Activated T-helper 17 cell treated with anti-CD3 and anti-CD28 coated beads, Interleukin-2, amount 50 U/mL, for 72 hours (primary cell): Measurements from ENCODE around the gene ZDHHC7. TPM values are rescaled to one million over a fixed set of nuclear protein-coding genes. Genes with fewer than 3 reads are reported as not detected.
"Not testable (repeated sequence)": the region's sequence is repeated elsewhere in the genome, so short reads cannot be mapped to it uniquely, and the experiment has no call there.

Experiments
- ATAC-seq: fragments of 150-1000 bp; cut with Tn5 transposase; replicated peaks from 2 replicates; pipeline ENCODE4 v1.10.0; 2021; ENCODE audit warnings: mild to moderate bottlenecking, moderate library complexity
- H3K27ac Mint-ChIP-seq: one replicate; pipeline ENCODE4 v1.8.0; 2022; ENCODE audit warnings: mixed read lengths
- H3K27me3 Mint-ChIP-seq: one replicate; pipeline ENCODE4 v1.8.0; 2022; ENCODE audit warnings: mixed read lengths
- H3K36me3 Mint-ChIP-seq: one replicate; pipeline ENCODE4 v1.8.0; 2022; ENCODE audit warnings: low read depth, mild to moderate bottlenecking, mixed read lengths
- H3K4me1 Mint-ChIP-seq: one replicate; pipeline ENCODE4 v1.8.0; 2022; ENCODE audit warnings: mixed read lengths
- H3K4me3 Mint-ChIP-seq: one replicate; pipeline ENCODE4 v1.8.0; 2022; ENCODE audit warnings: mild to moderate bottlenecking, mixed read lengths
- H3K9me3 Mint-ChIP-seq: one replicate; pipeline ENCODE4 v1.8.0; 2022; ENCODE audit warnings: mixed read lengths
- total RNA-seq, 2 donors: library from RNA; stranded (reverse); gene quantifications; one replicate each; pipeline ENCODE4 v1.2.3, GENCODE V29; 2022

ZDHHC7 gene
- total RNA-seq, 2 donors from 2014 or later, result 25.2 to 32.9 TPM

DNA sequence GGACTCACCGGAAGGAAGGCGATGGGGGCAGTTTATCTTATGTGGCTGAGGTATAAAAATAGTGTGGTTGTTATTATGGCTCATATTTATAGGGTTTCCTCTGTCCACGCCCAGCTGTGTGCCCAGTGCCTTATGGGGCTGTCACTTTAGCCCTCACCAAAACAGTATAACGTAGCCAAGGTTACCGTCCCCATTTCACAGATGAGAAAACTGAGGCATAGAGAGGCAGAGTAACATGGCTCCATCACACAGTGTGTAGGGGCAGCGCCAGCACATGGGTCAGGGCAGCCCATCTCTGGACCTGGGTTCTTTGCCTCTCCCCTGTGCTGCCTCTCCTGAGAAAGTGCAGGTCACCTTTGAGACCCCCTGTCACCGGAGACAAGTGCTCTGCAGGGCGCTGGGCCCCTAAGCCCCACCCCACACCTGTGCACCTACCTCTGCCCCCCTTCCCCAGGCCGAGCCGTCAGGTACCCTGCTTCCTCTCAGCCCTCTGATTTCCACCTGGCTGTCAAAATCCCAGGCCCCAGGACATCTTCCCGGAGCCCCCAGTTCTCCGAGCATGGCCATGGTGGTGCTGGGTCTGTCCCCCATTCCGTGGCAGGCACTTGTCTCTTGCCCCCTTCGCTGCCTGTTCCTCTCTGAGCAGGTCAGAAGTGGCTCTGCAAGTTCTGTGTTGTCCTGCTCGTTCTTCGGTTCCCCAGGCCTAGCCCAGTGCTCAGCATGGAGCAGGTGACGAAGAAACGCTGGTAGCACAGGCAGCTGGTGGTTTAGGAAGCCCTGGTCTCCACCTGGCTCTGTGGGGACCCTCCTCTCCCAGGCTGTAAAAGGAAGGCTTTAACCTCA is 23.5 kb upstream of the ZDHHC7 start:
- ATAC-seq, result no peak
- peaks cover 13% of the 10 kb centered on the region for H3K36me3 Mint-ChIP-seq
- no peaks in the 10 kb centered on the region for H3K27me3 Mint-ChIP-seq
- no peak overlapping the region for H3K4me3 Mint-ChIP-seq
- no peaks in the 10 kb centered on the region for H3K9me3 Mint-ChIP-seq
- H3K27ac Mint-ChIP-seq, result peak overlapping the region; percentile 37
- H3K4me1 Mint-ChIP-seq, result peaks cover 8% of the 10 kb centered on the region

DNA sequence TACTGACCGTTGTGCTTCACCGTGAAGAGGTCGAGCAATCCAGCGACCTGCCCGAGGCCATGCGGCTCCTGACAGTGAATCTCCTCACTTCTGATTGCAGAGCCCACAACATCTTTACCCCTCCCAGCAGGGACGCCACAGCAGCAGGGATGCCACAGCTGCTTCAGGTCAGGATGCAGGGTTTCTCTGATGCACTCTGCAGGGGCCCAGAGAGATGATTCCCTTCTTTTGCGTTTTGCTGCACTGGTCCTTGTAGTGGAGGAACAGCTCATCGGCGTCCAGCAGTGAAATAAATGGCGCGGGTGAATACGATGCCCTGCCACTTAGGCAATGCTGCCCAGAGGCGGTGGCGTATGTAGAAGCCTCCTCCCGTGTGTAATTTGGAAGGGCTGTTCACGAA is 21.8 kb upstream of the ZDHHC7 start:
- peaks cover 21% of the 10 kb centered on the region for H3K4me1 Mint-ChIP-seq

DNA sequence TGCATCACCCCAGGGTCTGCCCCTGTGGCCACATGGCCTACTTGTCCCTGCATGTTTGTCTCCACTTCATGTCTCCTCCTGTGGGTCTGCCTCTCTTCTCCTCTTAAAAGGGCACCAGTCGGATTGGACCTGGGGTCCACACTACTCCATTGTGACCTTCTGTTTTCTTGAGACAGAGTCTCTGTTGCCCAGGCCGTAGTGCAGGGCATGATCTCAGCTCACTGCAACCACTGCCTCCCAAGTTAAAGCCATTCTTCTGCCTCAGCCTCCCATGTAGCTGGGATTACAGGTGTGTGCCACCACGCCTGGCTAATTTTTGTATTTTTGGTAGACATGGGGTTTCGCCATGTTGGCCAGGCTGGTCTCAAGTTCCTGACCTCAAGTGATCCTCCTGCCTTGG is 20.9 kb upstream of the ZDHHC7 start:
- not testable (repeated sequence) for H3K9me3 Mint-ChIP-seq, H3K4me3 Mint-ChIP-seq, ATAC-seq, H3K27me3 Mint-ChIP-seq, H3K27ac Mint-ChIP-seq
- H3K4me1 Mint-ChIP-seq, result peaks cover 20% of the 10 kb centered on the region
- peaks cover 11% of the 10 kb centered on the region for H3K36me3 Mint-ChIP-seq

More for the DNA sequence above, 21.8 kb upstream of the ZDHHC7 start:
- Mint-ChIP-seq H3K36me3 (peaks cover 16% of the 10 kb centered on the region), H3K27ac (no peak overlapping the region), H3K4me3 (no peak overlapping the region), H3K27me3 (no peaks in the 10 kb centered on the region), H3K9me3 (no peaks in the 10 kb centered on the region)
- no peak for ATAC-seq

DNA sequence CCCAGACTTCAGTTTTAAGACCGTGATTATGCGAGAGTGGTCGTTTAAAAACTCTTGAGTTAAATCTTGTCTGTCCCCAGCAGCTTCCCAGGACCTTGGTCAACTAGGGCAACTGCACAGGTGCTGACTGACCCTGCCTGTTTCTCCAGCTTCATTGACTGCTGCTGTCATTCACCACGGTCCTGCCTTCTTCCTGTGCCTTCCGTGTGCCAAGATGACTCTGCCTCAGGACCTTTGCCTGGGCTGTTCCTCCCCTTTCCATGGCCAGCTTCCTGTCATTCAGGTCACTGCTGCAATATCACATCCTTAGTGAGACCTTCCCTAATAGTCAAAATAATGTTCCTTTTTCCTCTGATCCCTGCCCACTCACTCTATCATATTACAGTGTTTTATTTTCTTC is 20.1 kb upstream of the ZDHHC7 start:
- Mint-ChIP-seq H3K27me3 (no peaks in the 10 kb centered on the region), H3K9me3 (no peaks in the 10 kb centered on the region), H3K27ac (no peak overlapping the region), H3K4me1 (peaks cover 13% of the 10 kb centered on the region), H3K36me3 (peaks cover 5% of the 10 kb centered on the region), H3K4me3 (no peak overlapping the region)
- no peak for ATAC-seq

DNA sequence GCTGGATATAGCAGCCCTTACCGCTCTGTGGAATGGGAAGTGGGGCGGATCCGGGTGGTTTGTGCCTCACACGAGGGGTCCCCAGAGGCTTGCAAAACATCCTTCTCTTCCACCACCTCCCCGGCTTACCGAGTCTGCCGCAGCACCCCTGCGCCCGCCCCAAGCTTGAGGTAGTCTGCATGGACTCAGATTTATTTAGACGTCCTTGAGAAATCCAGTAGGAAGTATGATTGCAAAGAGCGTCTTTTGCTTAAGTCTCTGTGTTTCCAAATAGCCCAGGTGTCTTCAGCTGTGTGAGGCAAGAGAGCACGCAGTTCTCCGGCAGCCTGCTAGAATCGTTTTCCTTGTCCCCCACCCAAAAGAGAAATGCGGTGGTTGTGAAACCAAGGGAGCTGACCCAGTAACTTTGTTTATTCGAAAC is 18.7 kb upstream of the ZDHHC7 start:
- Mint-ChIP-seq H3K9me3 (no peaks in the 10 kb centered on the region), H3K4me3 (peak overlapping the region; percentile 92), H3K36me3 (peaks cover 5% of the 10 kb centered on the region), H3K27ac (peak overlapping the region; percentile 85), H3K4me1 (peaks cover 13% of the 10 kb centered on the region), H3K27me3 (no peaks in the 10 kb centered on the region)
- ATAC-seq, result no peak

DNA sequence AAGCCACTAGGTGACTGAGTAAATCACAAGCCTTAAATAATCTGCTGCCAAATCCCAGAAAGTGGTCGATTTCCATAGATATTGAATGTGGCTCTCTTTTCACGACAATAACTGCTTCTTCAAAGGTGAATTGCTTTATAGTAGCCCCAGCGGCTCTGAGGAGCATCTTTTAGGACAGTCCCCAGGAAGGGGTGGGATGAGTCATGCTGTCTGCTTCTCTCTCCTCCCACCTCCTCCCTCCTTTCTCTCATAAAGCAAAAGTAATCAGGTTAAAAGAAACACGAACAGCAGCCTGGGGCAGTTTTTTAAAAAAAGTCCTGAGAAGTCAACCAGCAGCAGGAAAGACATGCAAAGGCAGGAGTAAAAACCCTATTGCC is 18.1 kb upstream of the ZDHHC7 start:
- H3K4me1 Mint-ChIP-seq, result peaks cover 13% of the 10 kb centered on the region
- no peaks in the 10 kb centered on the region for H3K9me3 Mint-ChIP-seq

DNA sequence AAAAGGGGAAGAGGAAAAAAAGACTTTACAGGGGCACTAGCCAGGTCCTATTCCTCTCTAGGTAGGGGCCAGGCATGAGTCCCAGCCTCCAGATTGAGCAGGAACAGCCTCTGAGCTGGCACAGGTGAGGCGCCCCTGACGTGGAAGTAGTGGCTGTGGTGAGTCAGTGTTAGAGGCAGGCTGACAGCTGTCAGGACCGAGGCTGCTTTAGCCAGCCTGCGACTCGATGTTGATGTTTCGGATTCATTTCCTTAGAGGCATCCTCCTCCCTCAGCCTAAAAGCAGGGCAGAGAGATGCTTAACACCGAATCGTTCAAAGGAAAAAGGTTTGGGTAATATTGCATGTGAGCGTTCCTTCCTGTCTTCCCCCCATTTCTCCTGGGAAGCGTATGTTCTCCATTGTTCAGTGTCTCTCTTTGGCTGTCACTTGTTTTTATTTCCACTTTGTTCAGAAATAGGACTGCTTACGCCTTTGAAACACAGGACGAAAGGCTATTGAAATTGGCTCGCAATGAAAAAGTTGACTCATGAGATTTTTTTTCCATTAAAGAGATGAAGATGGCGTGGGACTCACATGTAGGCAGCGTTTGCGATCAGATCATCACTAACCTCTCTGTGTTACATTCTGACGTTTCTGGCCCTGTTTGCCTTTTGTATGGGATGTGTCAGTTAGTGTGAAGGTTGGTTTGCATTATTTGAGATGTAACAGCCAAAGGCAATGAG is 17.5 kb upstream of the ZDHHC7 start:
- ATAC-seq, result peak; percentile 87
- Mint-ChIP-seq H3K27ac (peak overlapping the region; percentile 85), H3K27me3 (no peaks in the 10 kb centered on the region), H3K4me1 (peaks cover 13% of the 10 kb centered on the region), H3K36me3 (peaks cover 5% of the 10 kb centered on the region), H3K9me3 (no peaks in the 10 kb centered on the region), H3K4me3 (peak overlapping the region; percentile 92)

More for the DNA sequence above, 18.1 kb upstream of the ZDHHC7 start:
- Mint-ChIP-seq H3K4me3 (peak overlapping the region; percentile 92), H3K27ac (peak overlapping the region; percentile 85), H3K36me3 (peaks cover 5% of the 10 kb centered on the region), H3K27me3 (no peaks in the 10 kb centered on the region)
- ATAC-seq, result peak; percentile 76

DNA sequence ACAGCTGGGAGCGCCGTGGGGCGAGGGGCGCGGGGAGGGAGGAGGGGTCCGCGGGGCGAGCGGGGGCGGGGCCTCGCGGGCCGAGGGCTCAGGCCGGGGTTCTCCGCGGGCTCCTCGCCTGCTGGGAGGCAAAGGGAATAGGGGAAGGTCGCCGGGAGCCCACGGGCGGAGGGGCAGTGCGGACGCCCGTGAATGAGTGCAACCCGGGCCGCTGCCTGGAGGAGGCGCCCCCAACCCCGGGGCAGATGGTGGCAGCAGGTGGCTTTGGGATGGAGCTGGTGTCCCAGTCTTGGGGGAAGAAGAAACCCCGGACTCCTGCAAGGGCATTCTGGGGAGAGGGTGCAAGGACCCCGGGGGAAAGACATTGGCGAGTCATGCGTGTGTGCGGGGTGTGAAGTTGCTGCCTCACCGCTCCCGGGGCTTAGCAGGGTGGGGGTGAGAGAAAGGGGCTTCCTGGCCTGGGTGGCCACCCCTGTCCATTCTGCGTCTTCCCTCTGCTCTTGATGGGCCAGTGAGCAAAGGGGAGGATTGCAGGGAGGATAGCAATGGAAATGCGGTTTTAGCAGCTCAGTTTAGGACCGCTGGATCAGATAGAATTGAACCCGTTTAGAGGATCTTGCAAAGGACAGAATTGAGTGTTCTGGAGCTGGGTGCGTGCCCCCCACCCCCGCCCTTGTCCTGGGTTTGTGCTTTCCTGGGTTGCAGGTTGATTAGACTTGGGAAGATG is 16.8 kb upstream of the ZDHHC7 start:
- ATAC-seq, result peak; percentile 1
- peak overlapping the region; percentile 85 for H3K27ac Mint-ChIP-seq
- peaks cover 5% of the 10 kb centered on the region for H3K36me3 Mint-ChIP-seq
- no peaks in the 10 kb centered on the region for H3K27me3 Mint-ChIP-seq
- H3K4me3 Mint-ChIP-seq, result peak overlapping the region; percentile 92
- H3K4me1 Mint-ChIP-seq, result peaks cover 13% of the 10 kb centered on the region
- H3K9me3 Mint-ChIP-seq, result no peaks in the 10 kb centered on the region

DNA sequence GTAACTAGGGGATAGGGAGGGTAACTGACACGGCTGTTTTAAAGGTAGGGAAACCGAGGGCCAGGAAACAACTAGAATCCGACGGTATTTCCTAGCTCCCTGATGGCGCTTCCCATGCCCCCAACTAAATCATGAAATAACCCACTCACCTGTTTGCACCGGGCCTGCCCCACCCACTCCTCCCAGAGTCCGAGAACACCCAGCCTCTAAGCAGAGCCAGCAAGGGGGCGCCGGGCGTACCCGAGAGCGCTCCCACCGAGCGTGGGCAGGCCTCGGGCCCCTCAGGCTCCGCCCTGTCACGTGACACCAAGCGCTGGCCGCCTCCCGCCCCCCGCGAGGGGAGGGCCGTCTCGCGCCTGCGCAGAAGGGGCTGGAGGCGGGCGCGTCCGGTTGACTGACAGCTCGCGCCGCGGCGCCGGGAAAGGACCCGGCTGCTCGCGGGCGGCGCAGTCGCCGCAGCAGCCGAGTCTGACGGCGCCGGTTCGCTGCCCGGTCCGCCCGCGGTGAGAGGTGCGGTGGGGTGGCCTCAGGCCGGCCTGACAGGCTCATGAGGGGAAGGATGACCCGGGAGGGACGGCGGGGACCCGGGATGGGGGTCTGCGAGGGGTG is 16.1 kb upstream of the ZDHHC7 start, which contains the start of gene KIAA0513:
KIAA0513 (plus strand) TSS at position 447 of the 609 bp plus-strand sequence. CDS start 39,277 bp downstream, outside the sequence.
- peaks cover 13% of the 10 kb centered on the region for H3K4me1 Mint-ChIP-seq
- H3K27me3 Mint-ChIP-seq, result no peaks in the 10 kb centered on the region
- peak within 1 kb of the TSS; percentile 85 for H3K27ac Mint-ChIP-seq
- peaks cover 5% of the 10 kb centered on the region for H3K36me3 Mint-ChIP-seq
- peak within 1 kb of the TSS; percentile 92 for H3K4me3 Mint-ChIP-seq
- ATAC-seq, result peak; percentile 51
- H3K9me3 Mint-ChIP-seq, result no peaks in the 10 kb centered on the region

DNA sequence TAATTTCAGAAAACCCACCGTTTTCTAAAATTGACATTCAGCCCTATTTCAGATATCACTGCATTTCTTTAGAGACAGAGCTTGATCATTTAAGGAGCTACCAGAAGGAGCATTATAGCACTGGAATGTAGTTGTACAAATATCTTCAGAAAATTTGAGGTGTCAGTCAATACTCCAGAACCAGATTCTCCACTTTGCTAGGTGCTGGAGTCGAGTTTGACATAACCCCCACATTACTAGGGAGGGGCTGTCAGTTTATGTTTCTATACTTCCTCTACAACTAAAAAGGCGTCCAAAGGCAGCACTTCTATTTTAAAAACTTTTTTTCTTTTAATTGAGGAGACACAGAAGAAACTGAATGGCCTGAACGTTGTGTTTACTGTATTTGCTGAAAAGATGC is 15.4 kb upstream of the ZDHHC7 start:
- H3K27ac Mint-ChIP-seq, result peak overlapping the region; percentile 73
- peaks cover 5% of the 10 kb centered on the region for H3K36me3 Mint-ChIP-seq
- ATAC-seq, result no peak
- peak overlapping the region; percentile 92 for H3K4me3 Mint-ChIP-seq
- peaks cover 13% of the 10 kb centered on the region for H3K4me1 Mint-ChIP-seq
- H3K9me3 Mint-ChIP-seq, result no peaks in the 10 kb centered on the region
- H3K27me3 Mint-ChIP-seq, result no peaks in the 10 kb centered on the region

DNA sequence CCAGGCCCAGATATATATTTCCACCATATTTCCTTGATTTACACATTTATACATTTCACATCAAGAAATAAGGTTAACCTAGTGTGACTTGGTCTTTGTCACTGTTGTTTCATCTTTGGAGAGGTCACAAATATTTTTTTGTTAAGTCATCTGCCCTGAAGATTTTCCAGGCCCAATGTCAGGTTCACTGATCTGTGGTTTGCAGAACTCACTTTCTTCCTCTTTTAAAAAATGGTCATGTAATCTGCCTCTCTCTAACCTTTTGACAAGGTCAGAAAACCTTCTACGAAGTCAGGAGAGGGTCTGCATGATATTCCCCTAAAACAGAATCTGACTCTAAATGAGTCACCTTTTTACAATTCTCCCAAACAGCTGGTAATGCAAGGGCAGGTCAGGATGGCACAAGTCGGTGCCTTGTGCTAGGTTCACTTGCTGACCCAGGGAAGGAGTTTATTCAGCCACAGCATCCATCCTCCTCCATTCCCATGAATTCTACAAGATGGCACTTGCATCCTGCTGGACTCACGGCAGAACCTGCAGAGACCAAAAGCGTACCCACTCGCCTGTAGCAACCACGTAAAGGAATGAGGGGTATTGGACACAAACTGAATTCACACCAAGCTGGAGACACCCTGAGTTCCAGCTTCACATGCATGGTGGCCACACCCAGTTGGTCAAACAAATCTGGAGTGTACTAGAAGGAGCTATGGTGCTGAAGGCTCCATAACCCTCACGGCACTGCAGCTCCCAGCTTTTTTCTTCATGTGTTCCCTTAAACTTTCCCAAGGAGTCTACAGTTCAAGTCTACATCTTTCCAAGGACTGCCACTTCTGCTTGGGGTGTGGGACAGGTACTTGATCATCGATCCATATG is 14.7 kb upstream of the ZDHHC7 start:
- Mint-ChIP-seq H3K4me3 (peak overlapping the region; percentile 92), H3K36me3 (peaks cover 5% of the 10 kb centered on the region), H3K27me3 (no peaks in the 10 kb centered on the region), H3K27ac (peak overlapping the region; percentile 73), H3K9me3 (no peaks in the 10 kb centered on the region), H3K4me1 (peaks cover 13% of the 10 kb centered on the region)
- ATAC-seq, result no peak

DNA sequence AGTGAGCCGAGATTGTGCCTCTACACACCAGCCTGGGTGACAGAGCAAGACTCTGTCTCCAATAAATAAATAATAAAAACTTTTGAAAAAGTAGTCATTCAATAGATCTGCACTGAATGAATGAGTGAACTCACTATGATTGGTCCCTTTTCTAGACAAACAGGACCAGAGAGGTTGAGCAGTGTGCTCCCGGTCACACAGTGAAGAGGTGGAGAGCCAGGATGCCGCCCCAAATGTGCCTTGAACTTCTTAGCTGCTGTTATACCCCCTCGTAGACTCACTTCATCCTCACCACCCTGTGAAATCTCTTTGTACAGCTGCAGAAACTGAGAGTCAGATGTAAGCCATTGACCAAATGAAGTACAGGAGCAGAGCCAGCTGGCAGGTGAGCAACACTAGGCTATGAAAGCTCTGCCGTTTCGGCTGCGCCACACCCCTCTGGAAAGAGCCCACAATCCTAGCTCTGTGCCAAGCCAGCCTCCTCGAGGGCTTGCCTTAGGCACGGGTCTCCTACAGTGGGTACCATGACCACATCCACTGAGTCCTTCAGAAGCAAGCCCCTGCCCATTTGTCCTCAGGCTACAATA is 8.4 kb upstream of the ZDHHC7 start:
- Mint-ChIP-seq H3K27ac (no peak overlapping the region), H3K27me3 (no peaks in the 10 kb centered on the region), H3K9me3 (no peaks in the 10 kb centered on the region), H3K4me1 (peaks cover 7% of the 10 kb centered on the region), H3K36me3 (no peaks in the 10 kb centered on the region), H3K4me3 (no peak overlapping the region)
- no peak for ATAC-seq
